GM19193 (cell line): Measurements from ENCODE around the gene FASTKD1.

Source experiments
- POLR2A ChIP-seq: IDR thresholded peaks from 4 replicates; pipeline ENCODE4 v1.6.1; 2011; ENCODE audit not compliant: insufficient read depth, insufficient read length; ENCODE audit errors: extremely low read depth

FASTKD1 gene

DNA sequence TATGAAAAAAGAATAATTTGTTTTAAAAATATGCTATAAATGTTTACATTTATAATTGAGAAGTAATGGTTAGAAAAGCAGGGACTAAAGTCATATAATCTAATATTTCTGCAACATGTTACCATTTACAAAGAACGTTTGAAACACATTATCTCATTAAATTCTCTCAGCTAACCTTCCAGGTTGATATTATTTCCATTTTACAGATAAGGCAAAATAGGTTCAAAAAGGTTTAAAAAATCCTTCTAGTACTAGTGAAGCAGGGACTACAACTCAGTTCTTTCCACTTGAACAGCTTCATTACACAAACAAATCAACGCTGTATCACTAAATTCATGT, 875 bp downstream of the FASTKD1 start:
- TF ChIP-seq POLR2A = no peak

DNA sequence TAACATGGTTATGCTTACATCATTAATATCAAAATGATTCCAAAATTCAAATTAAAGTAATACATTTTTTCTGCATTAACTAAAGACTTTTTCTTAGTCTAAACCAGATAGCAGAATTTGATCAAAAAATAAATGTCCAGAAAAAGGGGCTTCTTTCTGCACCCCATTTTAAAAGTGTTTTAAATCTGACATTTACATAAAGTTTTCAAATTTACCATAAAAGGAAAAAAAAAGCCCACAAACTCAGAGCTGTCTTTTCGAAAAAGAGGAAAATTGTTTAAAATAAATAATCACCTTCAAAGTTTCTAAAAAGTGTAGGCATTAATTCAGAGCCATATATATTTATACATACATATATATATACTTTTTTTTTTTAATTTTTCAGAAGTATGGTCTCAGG, 1.5 kb downstream of the FASTKD1 start:
- TF ChIP-seq POLR2A = no peak

DNA sequence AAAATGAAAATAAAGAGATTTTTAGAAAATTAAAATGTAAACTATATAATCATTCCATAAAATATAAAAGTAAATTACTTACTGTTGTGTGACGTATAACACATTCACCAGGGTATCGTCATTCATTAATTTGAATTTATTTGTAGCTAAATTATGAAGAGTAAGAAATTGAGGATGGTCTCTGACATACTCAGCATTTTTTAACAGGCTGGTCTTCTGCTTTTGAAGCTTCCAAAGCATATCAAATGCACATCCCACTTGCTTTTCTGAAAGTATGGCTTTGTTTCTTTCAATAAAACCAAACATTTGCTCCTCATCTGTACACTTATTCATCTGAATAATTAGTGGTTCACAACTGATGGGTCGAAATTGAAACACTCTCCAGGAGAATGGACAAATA, 2.1 kb downstream of the FASTKD1 start:
- no peak for TF ChIP-seq POLR2A

DNA sequence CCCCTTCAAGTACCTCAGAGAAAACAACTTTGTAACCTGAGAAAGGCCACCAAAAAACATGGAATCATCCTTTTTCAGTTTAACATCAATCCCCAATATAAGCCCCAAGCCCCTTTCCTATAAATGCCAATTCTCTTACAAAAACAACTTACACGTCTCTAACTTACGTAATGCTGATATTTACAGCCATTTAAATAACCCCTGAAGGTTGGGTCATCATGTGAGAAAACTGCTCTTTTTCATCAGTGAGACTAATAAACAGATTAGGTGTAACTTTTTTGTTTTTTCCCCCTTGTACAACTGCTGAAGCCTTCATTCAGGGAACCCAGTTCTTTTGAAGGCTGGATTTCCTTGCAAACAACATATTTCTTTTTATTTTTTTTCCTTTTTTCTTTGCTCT, 3.7 kb downstream of the FASTKD1 start:
- no peak for TF ChIP-seq POLR2A

DNA sequence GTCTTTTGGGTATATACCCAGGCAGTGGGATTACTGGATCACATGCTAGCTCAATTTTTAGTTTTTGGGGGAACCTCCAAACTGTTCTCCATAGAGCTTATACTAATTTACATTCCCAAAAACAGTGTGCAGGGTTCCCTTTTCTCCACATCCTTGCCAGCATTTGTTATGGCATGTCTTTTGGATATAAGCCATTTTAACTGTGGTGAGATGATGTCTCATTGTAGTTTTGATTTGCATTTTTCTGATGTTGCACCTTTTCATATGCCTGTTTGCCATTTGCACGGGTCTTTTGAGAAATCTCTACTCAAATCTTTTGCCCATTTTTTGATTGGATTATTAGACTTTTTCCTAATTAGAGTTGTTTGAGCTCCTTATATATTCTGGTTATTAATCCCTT, 8.0 kb downstream of the FASTKD1 start:
- TF ChIP-seq POLR2A = no peak

DNA sequence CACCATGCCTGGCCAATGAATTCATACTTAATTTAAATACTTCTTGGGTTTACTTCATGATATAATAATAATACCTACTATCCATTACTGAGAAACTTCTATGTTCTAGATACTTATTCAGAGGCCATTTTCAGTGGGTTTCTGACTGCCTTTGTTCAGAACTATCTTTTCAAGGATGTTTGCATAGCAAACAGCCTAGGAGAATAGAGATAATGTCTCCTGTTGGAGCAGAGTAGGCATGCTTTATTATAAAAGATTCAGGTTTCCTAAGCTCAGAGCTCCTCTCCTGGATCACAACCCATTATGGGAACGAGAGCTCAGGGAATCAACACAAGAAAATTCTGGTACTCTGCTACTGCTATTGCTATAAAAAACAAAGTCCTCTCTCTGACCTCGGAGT, 11.1 kb downstream of the FASTKD1 start:
- no peak for TF ChIP-seq POLR2A

DNA sequence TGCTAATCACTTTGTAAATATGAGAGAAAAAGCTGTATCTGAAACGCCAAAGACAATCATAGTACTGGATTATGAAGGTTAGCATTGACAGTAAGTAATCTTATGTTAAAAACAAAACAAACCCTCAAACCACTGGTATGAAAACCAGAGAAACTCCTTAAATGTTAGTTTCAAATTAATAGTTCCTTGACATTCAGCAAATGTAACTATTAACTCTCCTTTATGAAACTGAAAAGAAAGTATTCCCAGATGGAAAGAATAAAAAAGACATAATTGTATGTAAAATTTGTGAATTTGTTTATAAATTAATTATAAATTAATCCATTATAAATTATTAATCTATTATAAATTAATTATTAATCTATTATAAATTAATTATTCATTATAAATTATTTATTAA, 12.3 kb downstream of the FASTKD1 start:
- TF ChIP-seq POLR2A = no peak

DNA sequence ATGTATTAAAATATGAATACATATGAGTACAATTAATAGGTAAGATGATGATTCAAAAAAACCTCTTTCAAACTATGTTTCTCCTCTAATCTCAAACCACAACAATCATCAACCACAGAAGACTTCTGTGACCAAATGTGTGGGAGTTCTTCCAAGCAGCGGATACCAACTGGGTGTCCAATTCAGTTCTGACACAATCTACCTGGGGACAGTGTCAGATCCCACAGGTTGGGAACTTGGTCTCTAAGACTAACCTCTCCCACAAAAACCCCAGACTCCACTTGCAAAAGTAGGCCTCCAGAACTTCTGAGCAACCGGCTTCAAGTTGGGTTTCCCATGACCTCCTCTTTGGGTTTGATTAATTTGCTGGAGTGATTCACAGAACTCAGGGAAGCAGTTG, 26.9 kb downstream of the FASTKD1 start:
- no peak for TF ChIP-seq POLR2A

DNA sequence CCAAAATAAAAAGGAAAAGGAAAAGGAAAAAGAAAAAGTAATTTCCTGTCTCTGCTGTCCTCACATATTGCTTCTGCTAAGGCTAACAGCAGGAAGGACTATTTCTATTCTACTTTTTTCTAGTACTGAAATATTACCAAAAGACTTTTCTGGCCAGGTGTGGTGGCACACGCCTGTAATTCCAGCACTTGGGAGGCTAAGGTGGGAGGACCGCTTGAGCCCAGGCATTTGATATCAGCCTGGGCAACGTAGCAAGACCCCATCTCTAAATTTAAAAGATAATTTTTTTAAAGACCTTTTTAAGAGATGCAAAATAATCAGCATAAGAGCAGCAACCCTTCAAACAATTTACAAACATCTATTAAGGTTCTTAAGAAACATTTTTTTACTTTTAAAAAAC, 31.2 kb downstream of the FASTKD1 start:
- no peak for TF ChIP-seq POLR2A

DNA sequence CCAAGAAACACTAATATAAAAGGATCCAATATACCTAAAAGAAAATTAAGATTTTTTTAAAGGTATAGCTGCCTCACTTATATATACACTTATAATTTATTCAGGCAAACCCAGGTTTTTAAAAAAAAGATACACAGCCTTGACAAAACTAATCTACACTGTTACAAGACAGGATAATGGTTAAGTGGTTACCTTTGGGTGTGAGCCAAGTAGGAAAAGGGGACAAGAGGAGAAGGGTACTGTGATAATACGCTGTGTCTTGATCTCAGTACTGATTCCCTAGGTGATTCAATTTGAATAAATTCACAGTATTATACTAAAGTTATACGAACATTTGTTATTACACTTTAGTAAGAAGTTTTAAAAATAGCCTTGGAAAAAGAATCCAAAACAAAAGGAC, 33.5 kb downstream of the FASTKD1 start:
- no peak for TF ChIP-seq POLR2A

DNA sequence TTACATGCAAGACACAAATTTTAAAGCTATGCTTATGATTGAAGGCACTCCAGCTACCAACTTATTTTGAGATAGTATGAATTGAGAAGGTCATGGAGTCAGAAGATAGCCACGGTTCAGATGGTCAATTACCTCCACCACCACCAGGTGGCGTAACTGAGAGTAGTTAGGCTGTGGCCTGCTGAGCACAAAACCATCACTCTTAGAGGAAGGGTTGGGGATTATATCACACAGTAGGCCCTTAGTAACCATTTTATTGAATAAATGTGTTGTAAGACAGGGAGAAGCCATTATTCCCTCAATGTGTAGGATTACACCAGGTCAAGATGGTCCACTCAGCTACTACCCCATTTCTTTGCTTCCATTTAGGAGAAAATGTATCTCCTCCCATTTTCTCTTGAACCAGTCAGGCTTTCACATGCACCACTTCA, 45.4 kb downstream of the FASTKD1 start:
- TF ChIP-seq POLR2A = no peak

DNA sequence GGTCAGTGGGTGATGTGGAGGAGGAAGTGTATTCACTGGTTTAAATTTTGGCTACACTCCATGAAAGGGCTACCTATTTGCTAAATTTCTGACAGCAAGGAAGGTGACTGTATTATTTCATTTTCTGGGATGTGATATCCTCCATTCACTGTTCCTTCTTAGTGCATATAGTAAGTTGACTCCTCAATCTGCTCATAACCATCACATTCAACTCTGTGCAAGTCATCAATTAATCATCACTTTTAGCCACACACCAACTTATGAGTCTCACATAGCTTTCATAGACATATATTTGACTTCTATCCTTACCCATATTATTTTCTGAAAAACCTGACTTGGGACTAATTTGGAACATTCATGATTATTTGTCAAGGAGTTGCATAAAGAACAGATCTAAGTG, 47.2 kb downstream of the FASTKD1 start:
- TF ChIP-seq POLR2A = no peak

DNA sequence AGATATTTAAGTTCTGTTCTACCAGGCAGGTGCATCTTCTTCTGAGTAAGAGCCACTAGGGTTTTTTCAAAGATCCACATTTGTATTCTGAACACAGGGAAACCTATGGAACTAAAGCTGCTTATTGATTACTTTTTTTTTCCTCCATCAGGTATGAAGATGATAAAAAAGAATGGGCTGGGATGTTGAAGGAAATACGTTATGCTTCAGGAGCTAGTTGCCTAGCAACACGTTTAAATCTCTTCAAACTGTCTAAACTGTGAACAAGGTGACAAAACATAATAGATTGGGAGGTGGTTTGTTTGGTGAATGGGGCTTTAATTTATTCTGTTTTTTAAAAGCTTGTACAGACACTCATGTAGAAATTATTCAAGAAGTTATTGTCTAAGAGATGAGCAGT, 48.2 kb downstream of the FASTKD1 start:
- TF ChIP-seq POLR2A = no peak

DNA sequence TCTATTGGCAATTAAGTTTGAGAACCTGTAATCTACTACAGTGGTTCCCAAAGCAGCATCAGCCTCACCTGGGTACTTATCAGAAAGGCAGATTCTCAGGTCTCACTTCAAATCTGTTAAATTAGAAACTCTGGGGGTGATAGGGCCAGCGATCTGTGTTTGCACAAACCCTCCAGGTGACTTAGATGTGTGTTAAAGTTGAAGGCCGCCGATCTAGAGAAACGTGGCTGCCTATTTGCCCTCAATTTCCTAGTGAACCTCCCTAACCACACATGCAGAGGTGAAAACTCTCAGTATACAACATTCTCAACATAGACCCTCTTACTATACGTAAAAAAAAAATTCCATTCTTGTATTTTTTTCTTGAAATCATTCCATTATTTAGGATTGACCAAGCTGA, 50.0 kb downstream of the FASTKD1 start:
- TF ChIP-seq POLR2A = no peak

DNA sequence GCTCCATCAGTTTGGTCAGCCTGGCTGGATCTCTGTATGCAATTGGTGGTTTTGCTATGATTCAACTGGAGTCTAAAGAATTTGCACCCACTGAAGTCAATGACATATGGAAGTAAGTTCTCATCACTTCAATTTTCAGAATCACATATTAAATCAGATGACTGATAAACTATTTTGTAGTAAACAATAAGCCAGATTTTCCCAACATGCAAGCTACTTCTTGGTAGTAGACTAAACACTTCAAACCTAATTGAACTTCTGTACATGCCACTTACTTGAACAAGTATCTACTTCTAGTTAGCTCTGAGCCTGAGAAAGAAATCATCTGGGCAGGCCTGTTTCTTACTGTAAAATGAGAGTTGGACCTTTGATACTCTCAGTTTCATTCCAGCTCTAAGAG, 52.8 kb downstream of the FASTKD1 start:
- TF ChIP-seq POLR2A = no peak

DNA sequence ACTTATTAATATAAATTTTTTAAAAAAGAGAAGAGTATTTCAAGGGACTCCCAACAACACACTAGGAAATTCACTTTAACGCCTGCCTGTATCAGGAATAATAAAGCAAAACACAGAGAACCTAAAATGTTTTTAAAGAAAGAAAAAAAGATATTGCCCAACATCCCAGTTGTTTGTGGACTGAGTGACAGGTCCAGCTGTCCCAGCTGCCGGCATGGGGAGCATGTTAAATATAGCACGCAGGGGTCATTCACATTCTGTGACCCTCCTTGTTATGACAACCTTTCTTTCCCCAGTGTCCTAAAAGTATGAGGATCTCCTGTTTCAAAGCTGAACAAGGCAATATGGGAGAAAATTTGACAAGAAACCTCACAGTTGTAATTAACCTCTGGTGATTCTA, 59.7 kb downstream of the FASTKD1 start:
- no peak for TF ChIP-seq POLR2A

DNA sequence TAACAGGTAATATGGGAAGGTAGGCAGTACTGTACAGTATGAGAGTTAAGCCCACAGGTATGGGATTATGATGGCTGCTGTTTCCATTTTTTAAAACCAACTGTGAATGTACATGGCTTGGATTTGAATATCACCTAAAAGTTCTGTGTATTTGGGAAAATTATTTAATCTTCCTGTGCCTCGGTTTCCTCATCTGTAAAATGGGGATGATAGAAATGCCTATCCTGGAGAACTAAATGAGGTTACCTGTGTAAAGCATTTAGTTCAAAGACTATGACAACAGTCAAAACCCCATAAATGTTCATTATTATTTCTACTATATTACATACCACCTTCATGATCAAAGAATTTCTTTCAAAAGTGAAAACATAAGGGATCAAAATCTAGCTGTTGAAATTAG, 60.6 kb downstream of the FASTKD1 start:
- TF ChIP-seq POLR2A = no peak

DNA sequence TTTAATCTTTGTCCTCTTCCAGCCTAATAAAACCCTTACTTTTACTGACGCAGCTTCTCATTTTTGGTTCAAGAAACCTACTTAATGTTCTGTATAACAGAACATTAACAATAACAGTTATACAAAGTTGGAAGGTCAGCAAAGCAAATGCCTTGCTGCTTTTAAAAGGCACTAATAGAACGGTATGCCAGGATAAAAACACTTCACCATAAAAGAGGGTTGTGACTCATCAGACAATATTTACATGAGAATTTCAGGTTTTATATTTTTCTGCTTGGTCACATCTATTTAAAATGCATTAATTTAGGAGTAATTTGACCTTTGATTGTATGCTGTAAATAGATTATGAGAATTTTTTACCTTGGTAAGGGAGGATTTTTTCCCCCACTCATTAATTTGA, 61.1 kb downstream of the FASTKD1 start:
- TF ChIP-seq POLR2A = no peak
